ENCODE results near the gene GSTM3.

DNA sequence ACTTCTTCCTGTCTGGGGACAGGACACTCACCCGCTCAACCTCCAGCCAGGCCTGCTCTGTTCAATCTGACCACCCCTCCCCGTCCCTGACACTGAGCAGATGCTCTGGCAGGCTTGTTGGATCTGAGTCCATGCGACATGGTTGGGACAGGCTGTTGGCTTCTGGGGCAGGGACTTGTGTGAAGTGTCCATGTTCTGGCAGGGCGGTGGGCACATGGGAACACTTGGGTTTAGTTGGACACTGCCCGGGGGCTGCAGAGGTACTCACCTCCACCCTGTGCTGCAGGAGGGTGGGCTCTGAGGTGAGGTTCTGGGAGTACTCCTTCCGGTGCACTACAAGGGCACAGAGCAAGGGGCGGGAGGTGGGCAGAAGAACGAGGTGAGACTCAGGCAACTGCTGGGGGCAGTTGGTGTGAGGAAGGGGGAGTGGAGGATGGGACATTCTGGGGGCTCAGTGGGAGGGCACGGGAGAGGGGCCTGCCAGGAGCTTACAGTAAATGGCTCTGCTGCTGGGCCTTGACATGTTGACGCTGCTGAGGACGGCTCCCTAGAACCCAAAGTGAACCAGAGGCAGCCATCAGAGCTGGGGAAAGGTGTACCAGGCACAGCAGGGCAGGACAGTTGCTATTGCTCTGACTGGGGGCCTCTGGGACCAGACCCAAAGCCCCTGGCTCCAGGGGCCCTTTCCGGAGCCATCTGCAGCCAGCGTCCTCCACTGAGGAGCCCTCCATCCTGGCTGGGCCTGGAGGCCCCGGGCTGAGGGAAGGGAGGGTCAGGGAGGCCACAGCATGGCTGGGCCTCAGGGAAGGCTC, 20.6 kb upstream of the GSTM3 start:
- TF ChIP-seq, protein P1, sequence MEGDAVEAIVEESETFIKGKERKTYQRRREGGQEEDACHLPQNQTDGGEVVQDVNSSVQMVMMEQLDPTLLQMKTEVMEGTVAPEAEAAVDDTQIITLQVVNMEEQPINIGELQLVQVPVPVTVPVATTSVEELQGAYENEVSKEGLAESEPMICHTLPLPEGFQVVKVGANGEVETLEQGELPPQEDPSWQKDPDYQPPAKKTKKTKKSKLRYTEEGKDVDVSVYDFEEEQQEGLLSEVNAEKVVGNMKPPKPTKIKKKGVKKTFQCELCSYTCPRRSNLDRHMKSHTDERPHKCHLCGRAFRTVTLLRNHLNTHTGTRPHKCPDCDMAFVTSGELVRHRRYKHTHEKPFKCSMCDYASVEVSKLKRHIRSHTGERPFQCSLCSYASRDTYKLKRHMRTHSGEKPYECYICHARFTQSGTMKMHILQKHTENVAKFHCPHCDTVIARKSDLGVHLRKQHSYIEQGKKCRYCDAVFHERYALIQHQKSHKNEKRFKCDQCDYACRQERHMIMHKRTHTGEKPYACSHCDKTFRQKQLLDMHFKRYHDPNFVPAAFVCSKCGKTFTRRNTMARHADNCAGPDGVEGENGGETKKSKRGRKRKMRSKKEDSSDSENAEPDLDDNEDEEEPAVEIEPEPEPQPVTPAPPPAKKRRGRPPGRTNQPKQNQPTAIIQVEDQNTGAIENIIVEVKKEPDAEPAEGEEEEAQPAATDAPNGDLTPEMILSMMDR (conservative IDR thresholded peaks at IDR 0.05; ENCODE audit: low read length), result no peak
- TF ChIP-seq EZH2phosphoT487 (IDR thresholded peaks at IDR 0.05; ENCODE audit: borderline replicate concordance, low read depth, low read length), result no peak

Data from OCI-LY7 (cell line).